ENCODE measurements around the gene PPP2R5B.

GRCh38 chr11:64915376-64915887, 9.1 kb upstream of the PPP2R5B start:
- no peak for TF ChIP-seq ZFX (IDR thresholded peaks at IDR 0.05; ENCODE audit: borderline replicate concordance)
- TF ChIP-seq, protein P1, sequence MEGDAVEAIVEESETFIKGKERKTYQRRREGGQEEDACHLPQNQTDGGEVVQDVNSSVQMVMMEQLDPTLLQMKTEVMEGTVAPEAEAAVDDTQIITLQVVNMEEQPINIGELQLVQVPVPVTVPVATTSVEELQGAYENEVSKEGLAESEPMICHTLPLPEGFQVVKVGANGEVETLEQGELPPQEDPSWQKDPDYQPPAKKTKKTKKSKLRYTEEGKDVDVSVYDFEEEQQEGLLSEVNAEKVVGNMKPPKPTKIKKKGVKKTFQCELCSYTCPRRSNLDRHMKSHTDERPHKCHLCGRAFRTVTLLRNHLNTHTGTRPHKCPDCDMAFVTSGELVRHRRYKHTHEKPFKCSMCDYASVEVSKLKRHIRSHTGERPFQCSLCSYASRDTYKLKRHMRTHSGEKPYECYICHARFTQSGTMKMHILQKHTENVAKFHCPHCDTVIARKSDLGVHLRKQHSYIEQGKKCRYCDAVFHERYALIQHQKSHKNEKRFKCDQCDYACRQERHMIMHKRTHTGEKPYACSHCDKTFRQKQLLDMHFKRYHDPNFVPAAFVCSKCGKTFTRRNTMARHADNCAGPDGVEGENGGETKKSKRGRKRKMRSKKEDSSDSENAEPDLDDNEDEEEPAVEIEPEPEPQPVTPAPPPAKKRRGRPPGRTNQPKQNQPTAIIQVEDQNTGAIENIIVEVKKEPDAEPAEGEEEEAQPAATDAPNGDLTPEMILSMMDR (IDR thresholded peaks at IDR 0.05), result no peak

All from 22Rv1 (cell line).